K562 (cell line): Measurements from ENCODE around the gene DGCR6L. TPM values are rescaled to one million over a fixed set of nuclear protein-coding genes. Genes with fewer than 3 reads are reported as not detected.

Experiments used
- CBFB ChIP-seq: sonication (generic); formaldehyde crosslinking; IDR thresholded peaks from 2 replicates; pipeline ENCODE4 v1.4.0; 2020; ENCODE audit warnings: mild to moderate bottlenecking, missing genetic modification reagents
- CTBP1 ChIP-seq: fragments of 450-650 bp; IDR thresholded peaks from 2 replicates; pipeline ENCODE4 v1.6.1; 2016; ENCODE audit warnings: borderline replicate concordance
- DMBX1 ChIP-seq: fragments of 250-450 bp; sonication (Bioruptor Pico); IDR thresholded peaks from 2 replicates; pipeline ENCODE4 v1.8.0; 2022; ENCODE audit warnings: inconsistent platforms, mild to moderate bottlenecking, moderate library complexity, borderline replicate concordance
- DPF2 ChIP-seq: fragments of 450-650 bp; IDR thresholded peaks from 2 replicates; pipeline ENCODE4 v1.6.1; 2016
- GTF2A2 ChIP-seq: IDR thresholded peaks from 2 replicates; pipeline ENCODE4 v1.6.1; 2016; ENCODE audit warnings: mild to moderate bottlenecking, missing genetic modification characterization, missing compliant biosample characterization
- HDAC1 ChIP-seq, 2 experiments: fragments of 450-650 bp; IDR thresholded peaks; 2 replicates each; pipeline ENCODE4 v1.6.1; 2016 to 2017; ENCODE audit warnings: inconsistent platforms in 1 of 2, mild to moderate bottlenecking in 1 of 2, moderate library complexity in 1 of 2
- KAT7 ChIP-seq: sonication (generic); formaldehyde crosslinking; IDR thresholded peaks from 2 replicates; pipeline ENCODE4 v1.8.0; 2022; ENCODE audit warnings: missing genetic modification reagents, mild to moderate bottlenecking, borderline replicate concordance
- MYC ChIP-seq, 2 experiments: fragments of 250-450 bp in 1 of 2; sonication (Bioruptor Pico) in 1 of 2; IDR thresholded peaks; 2 replicates each; pipeline versions ENCODE4 v1.5.1 to v1.6.1; 2012 to 2021; ENCODE audit warnings: low read depth in 2 of 2, borderline replicate concordance in 1 of 2, improper control_type of control experiment in 1 of 2, low read length in 1 of 2, mild to moderate bottlenecking in 1 of 2, moderate library complexity in 1 of 2
- NBN ChIP-seq: fragments of 450-650 bp; IDR thresholded peaks from 2 replicates; pipeline ENCODE4 v1.6.1; 2016; ENCODE audit warnings: low read depth, mild to moderate bottlenecking
- NFXL1 ChIP-seq: fragments of 450-650 bp; formaldehyde crosslinking; IDR thresholded peaks from 2 replicates; pipeline ENCODE4 v1.4.0; 2021; ENCODE audit warnings: mild to moderate bottlenecking
- PTRF ChIP-seq: fragments of 450-650 bp; IDR thresholded peaks from 2 replicates; pipeline ENCODE4 v1.6.1; 2016; ENCODE audit warnings: mild to moderate bottlenecking, missing genetic modification characterization, missing compliant biosample characterization
- RBFOX2 ChIP-seq: fragments of 200-400 bp; formaldehyde crosslinking; IDR thresholded peaks from 2 replicates; pipeline ENCODE4 v1.6.1; 2017; ENCODE audit warnings: low read depth, mild to moderate bottlenecking, low read length, moderate library complexity
- RBM17 ChIP-seq: fragments of 200-400 bp; formaldehyde crosslinking; IDR thresholded peaks from 2 replicates; pipeline ENCODE4 v1.6.1; 2017; ENCODE audit warnings: low read depth, mild to moderate bottlenecking, low read length, borderline replicate concordance
- SAP30 ChIP-seq: fragments of 200-600 bp; sonication (generic); IDR thresholded peaks from 2 replicates; pipeline ENCODE4 v1.6.1; 2012; ENCODE audit warnings: borderline replicate concordance, low read depth, mild to moderate bottlenecking, moderate library complexity, low read length, control low read depth, inconsistent platforms; ENCODE audit not compliant: insufficient read depth, poor library complexity, severe bottlenecking
- SIRT6 ChIP-seq: IDR thresholded peaks from one replicate; pipeline ENCODE4 v1.6.1; 2012; ENCODE audit warnings: low read depth, mild to moderate bottlenecking, control low read depth, inconsistent platforms, low read length, moderate library complexity
- TAL1 ChIP-seq: fragments of 450-650 bp; IDR thresholded peaks from 2 replicates; pipeline ENCODE4 v1.6.1; 2016; ENCODE audit warnings: mild to moderate bottlenecking
- TBP ChIP-seq: optimal IDR thresholded peaks from 2 replicates; pipeline ENCODE3; 2011; ENCODE audit warnings: low read depth, low read length, improper control_type of control experiment
- TCFL5 ChIP-seq: fragments of 250-450 bp; sonication (Bioruptor Pico); conservative IDR thresholded peaks from 2 replicates; pipeline ENCODE4 v1.6.1; 2021; ENCODE audit warnings: mild to moderate bottlenecking, moderate library complexity, matching md5 sums
- TFAM ChIP-seq: fragments of 250-450 bp; sonication (Bioruptor Pico); conservative IDR thresholded peaks from 2 replicates; pipeline ENCODE4 v1.5.0; 2021; ENCODE audit warnings: mild to moderate bottlenecking, moderate library complexity
- ZC3H11A ChIP-seq: IDR thresholded peaks from 2 replicates; pipeline ENCODE4 v1.6.1; 2012; ENCODE audit warnings: low read depth, low read length, improper control_type of control experiment
- ZKSCAN1 ChIP-seq: fragments of 150-350 bp; IDR thresholded peaks from 2 replicates; pipeline ENCODE4 v1.6.1; 2016; ENCODE audit warnings: low read depth, low read length
- ZNF121 ChIP-seq: sonication (generic); formaldehyde crosslinking; conservative IDR thresholded peaks from 2 replicates; pipeline ENCODE4 v1.8.0; 2022; ENCODE audit warnings: missing genetic modification reagents
- ZNF644 ChIP-seq: fragments of 200-800 bp; sonication (Bioruptor generic); IDR thresholded peaks from 2 replicates; pipeline ENCODE4 v1.6.1; 2016; ENCODE audit warnings: low read depth, missing genetic modification characterization, missing compliant biosample characterization
- polyA plus RNA-seq, 8 experiments: library from polyadenylated mRNA; depleted of rRNA in 4 of 8; stranded (reverse) in 5 of 8; unstranded in 3 of 8; fragments of >200 nt; fragmentation: Nextera tagmentation in 2 of 8; fragmentation: Illumina TruSeq in 1 of 8; extraction: Ambion mirVana in 2 of 8; extraction: Trizol in 1 of 8; gene quantifications; 2 replicates each; pipeline versions ENCODE4 v1.2.1 to v1.2.3, GENCODE V29; 2011 to 2014; ENCODE audit warnings: inconsistent platforms in 1 of 8, missing spikeins in 1 of 8
- total RNA-seq, 7 experiments: library from RNA; depleted of rRNA in 6 of 7; stranded (reverse); fragments of >200 nt in 6 of 7; fragmentation: Illumina TruSeq in 2 of 7; extraction: Trizol in 2 of 7; gene quantifications; 2 replicates each; pipeline versions ENCODE4 v1.2.1 to v1.2.3, GENCODE V29; 2011 to 2021; ENCODE audit warnings: low replicate concordance in 1 of 7
- TF ChIP-seq, protein P1 (sequence below): IDR thresholded peaks from 2 replicates; pipeline ENCODE4 v1.6.1; 2011; ENCODE audit not compliant: insufficient read length; ENCODE audit errors: extremely low read depth
- TF ChIP-seq, protein P2 (sequence below): fragments of 450-650 bp; IDR thresholded peaks from 2 replicates; pipeline ENCODE4 v1.6.1; 2016
- TF ChIP-seq, protein P3 (sequence below): fragments of 250-450 bp; sonication (Bioruptor Pico); IDR thresholded peaks from 2 replicates; pipeline ENCODE4 v1.6.1; 2021; ENCODE audit warnings: mild to moderate bottlenecking

The DGCR6L gene
- total and polyA plus RNA-seq, 9 of the 15 experiments (the other 6 are each of a cell fraction or from before 2014, with no cell fraction given) = 3.6 to 151 (median 51.0) TPM

DNA sequence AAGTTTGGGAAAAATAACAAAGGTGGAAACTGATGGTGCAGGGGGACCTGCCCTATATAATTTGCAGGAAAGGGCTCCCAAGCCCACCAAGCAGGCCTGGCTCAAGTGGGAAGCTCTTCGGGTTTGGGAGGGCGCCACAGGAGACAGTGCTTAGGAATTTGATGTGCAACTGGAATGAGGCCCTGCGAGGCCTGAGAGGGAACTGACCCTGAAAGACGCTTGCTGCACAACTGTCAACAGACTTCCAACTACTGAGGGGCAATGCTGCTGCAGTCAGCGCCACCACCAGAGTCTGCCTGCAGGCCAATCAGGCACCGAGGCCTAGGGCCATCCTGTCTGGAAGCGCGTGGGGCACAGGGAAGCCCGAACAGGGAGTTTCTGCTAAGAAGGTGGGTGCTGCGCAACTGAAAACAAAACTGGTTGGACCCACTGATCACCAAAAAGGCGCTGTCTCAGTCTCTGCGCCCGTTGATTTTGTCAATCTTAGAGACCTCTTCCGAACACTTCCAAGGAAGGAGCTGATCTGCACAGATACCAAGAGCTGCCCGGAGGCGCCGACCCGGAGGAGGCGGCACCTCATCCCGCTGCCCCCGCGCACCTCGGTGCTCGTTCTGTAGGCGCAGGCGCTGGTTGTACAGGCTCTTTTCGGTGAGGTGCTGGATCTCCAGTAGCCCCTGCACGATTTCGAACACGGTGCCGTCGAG is 667 bp downstream of the DGCR6L start (continued):
- TF ChIP-seq, protein P1, sequence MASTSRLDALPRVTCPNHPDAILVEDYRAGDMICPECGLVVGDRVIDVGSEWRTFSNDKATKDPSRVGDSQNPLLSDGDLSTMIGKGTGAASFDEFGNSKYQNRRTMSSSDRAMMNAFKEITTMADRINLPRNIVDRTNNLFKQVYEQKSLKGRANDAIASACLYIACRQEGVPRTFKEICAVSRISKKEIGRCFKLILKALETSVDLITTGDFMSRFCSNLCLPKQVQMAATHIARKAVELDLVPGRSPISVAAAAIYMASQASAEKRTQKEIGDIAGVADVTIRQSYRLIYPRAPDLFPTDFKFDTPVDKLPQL = no peak
- TF ChIP-seq TFAM (CRISPR knock-in tag) (no peak), NBN (no peak), ZNF644 (tag) (no peak), ZKSCAN1 (no peak), MYC (IDR thresholded peaks at IDR 0.05; ENCODE audit: low read depth, low read length) (no peak), MYC (CRISPR knock-in tag; IDR thresholded peaks at IDR 0.05; ENCODE audit: borderline replicate concordance, low read depth) (peak; percentile 96; the same call in 1 of the 2 replicates), CTBP1 (no peak), RBFOX2 (no peak), CBFB (CRISPR knock-in tag) (0 out of 2 replicates have a peak, but pooled peaks have one; percentile 17), TBP (no peak), ZC3H11A (peak; percentile 66; the same call in 1 of the 2 replicates), SIRT6 (no peak), ZNF121 (CRISPR knock-in tag) (no peak), TAL1 (peak; percentile 7; the same call in 1 of the 2 replicates), TCFL5 (CRISPR knock-in tag) (peak; percentile 40; the same call in 1 of the 2 replicates), NFXL1 (0 out of 2 replicates have a peak, but pooled peaks have one; percentile 76), KAT7 (CRISPR knock-in tag) (peak; percentile 87; the same call in 1 of the 2 replicates), DPF2 (peak; percentile 47; the same call in 1 of the 2 replicates), HDAC1 (IDR thresholded peaks at IDR 0.05) (no peak; a peak in 1 of 4 replicates), PTRF (tag) (no peak), DMBX1 (CRISPR knock-in tag) (peak; percentile 51; the same call in 1 of the 2 replicates), SAP30 (peak; percentile 96), RBM17 (no peak), GTF2A2 (tag) (peak; percentile 54; the same call in 1 of the 2 replicates)
- TF ChIP-seq, protein P2, sequence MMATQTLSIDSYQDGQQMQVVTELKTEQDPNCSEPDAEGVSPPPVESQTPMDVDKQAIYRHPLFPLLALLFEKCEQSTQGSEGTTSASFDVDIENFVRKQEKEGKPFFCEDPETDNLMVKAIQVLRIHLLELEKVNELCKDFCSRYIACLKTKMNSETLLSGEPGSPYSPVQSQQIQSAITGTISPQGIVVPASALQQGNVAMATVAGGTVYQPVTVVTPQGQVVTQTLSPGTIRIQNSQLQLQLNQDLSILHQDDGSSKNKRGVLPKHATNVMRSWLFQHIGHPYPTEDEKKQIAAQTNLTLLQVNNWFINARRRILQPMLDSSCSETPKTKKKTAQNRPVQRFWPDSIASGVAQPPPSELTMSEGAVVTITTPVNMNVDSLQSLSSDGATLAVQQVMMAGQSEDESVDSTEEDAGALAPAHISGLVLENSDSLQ = no peak
- TF ChIP-seq, protein P3, sequence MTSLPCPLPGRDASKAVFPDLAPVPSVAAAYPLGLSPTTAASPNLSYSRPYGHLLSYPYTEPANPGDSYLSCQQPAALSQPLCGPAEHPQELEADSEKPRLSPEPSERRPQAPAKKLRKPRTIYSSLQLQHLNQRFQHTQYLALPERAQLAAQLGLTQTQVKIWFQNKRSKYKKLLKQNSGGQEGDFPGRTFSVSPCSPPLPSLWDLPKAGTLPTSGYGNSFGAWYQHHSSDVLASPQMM = no peak
